Loucy (cell line): ENCODE measurements around the gene SFTPB.

ENCODE experiments used
- H2AFZ ChIP-seq: fragments of 200-600 bp; sonication (generic); 2 replicates; pipeline ENCODE4 v1.6.0; 2016; ENCODE audit warnings: antibody characterized with exemption, mild to moderate bottlenecking, low read length, moderate library complexity
- H3F3A ChIP-seq: fragments of 200-600 bp; 2 replicates; pipeline ENCODE4 v1.6.0; 2016; ENCODE audit warnings: antibody characterized with exemption, low read depth, mild to moderate bottlenecking
- H3K27me3 ChIP-seq: fragments of 200-600 bp; sonication (generic); 2 replicates; pipeline ENCODE4 v1.6.1; 2014; ENCODE audit warnings: low read length, mild to moderate bottlenecking; ENCODE audit not compliant: insufficient read depth, poor library complexity, severe bottlenecking
- H3K36me3 ChIP-seq: fragments of 200-600 bp; sonication (generic); 2 replicates; pipeline ENCODE4 v1.6.1; 2016; ENCODE audit warnings: low read length; ENCODE audit not compliant: insufficient read depth
- H3K4me1 ChIP-seq: fragments of 200-600 bp; sonication (generic); 2 replicates; pipeline ENCODE4 v1.5.1; 2014; ENCODE audit warnings: low read length, mild to moderate bottlenecking; ENCODE audit not compliant: insufficient read depth, poor library complexity, severe bottlenecking
- H3K4me2 ChIP-seq: fragments of 200-600 bp; sonication (generic); 2 replicates; pipeline ENCODE4 v1.6.0; 2014; ENCODE audit warnings: antibody characterized with exemption, low read length, low read depth, mild to moderate bottlenecking; ENCODE audit not compliant: poor library complexity, severe bottlenecking
- H3K4me3 ChIP-seq: fragments of 200-600 bp; sonication (generic); 2 replicates; pipeline ENCODE4 v1.5.1; 2014; ENCODE audit warnings: low read length, mild to moderate bottlenecking, mixed read lengths; ENCODE audit not compliant: poor library complexity, severe bottlenecking
- H3K79me2 ChIP-seq: fragments of 200-600 bp; sonication (generic); 2 replicates; pipeline ENCODE4 v1.6.1; 2014; ENCODE audit warnings: low read length; ENCODE audit not compliant: insufficient read depth
- H3K9ac ChIP-seq: fragments of 200-600 bp; sonication (generic); 2 replicates; pipeline ENCODE4 v1.6.0; 2014; ENCODE audit warnings: mild to moderate bottlenecking, low read depth, low read length, moderate library complexity; ENCODE audit not compliant: poor library complexity, severe bottlenecking
- H3K9me2 ChIP-seq: fragments of 200-600 bp; sonication (generic); replicated peaks from 2 replicates; pipeline ENCODE4 v1.6.1; 2016; ENCODE audit warnings: low read depth, low read length, mixed read lengths
- H3K9me3 ChIP-seq: fragments of 200-600 bp; sonication (generic); 2 replicates; pipeline ENCODE4 v1.6.1; 2014; ENCODE audit warnings: mild to moderate bottlenecking, antibody characterized with exemption, low read length, low read depth; ENCODE audit not compliant: insufficient read depth
- H4K20me1 ChIP-seq: fragments of 200-600 bp; sonication (generic); 2 replicates; pipeline ENCODE4 v1.6.0; 2014; ENCODE audit warnings: antibody characterized with exemption, low read length, mild to moderate bottlenecking; ENCODE audit not compliant: insufficient read depth, poor library complexity, severe bottlenecking
- CTCF ChIP-seq: fragments of 200-600 bp; sonication (generic); conservative IDR thresholded peaks from 2 replicates; pipeline ENCODE4 v1.5.1; 2014; ENCODE audit warnings: mild to moderate bottlenecking, antibody characterized with exemption, low read length
- EZH2phosphoT487 ChIP-seq: fragments of 200-600 bp; IDR thresholded peaks from 2 replicates; pipeline ENCODE4 v1.6.1; 2018; ENCODE audit warnings: antibody characterized with exemption, mild to moderate bottlenecking, moderate library complexity, borderline replicate concordance

Gene SFTPB

GRCh38 chr2:85712336-85712735 is 44.3 kb upstream of the SFTPB start:
- Histone ChIP-seq H3K9me2 (no peaks in the 10 kb centered on the region), H4K20me1 (no peaks in the 10 kb centered on the region), H3K4me2 (no peak overlapping the region), H3K4me3 (no peak overlapping the region), H3K36me3 (no peaks in the 10 kb centered on the region), H2AFZ (no peak overlapping the region), H3F3A (no peaks in the 10 kb centered on the region), H3K79me2 (no peaks in the 10 kb centered on the region), H3K9me3 (no peaks in the 10 kb centered on the region), H3K27me3 (no peaks in the 10 kb centered on the region), H3K9ac (no peak overlapping the region), H3K4me1 (no peaks in the 10 kb centered on the region)
- TF ChIP-seq EZH2phosphoT487 (no peak), CTCF (no peak)

- H3F3A ChIP-seq, result no peaks in the 10 kb centered on the region
- H3K4me1 ChIP-seq, result peaks cover 5% of the 10 kb centered on the region
- H2AFZ ChIP-seq, result no peak overlapping the region
- H3K79me2 ChIP-seq, result no peaks in the 10 kb centered on the region
- H3K27me3 ChIP-seq, result no peaks in the 10 kb centered on the region
- H3K4me2 ChIP-seq, result no peak overlapping the region
- no peaks in the 10 kb centered on the region for H3K9me3 ChIP-seq
- no peak overlapping the region for H3K9ac ChIP-seq
- no peaks in the 10 kb centered on the region for H3K36me3 ChIP-seq
- H4K20me1 ChIP-seq, result no peaks in the 10 kb centered on the region
- H3K9me2 ChIP-seq, result no peaks in the 10 kb centered on the region
- no peak overlapping the region for H3K4me3 ChIP-seq
- no peak for TF ChIP-seq EZH2phosphoT487
- TF ChIP-seq CTCF, result no peak
Observed at GRCh38 chr2:85711578-85712060, 43.6 kb upstream of the SFTPB start.

GRCh38 chr2:85710687-85711577 is 42.9 kb upstream of the SFTPB start:
- no peaks in the 10 kb centered on the region for H3F3A ChIP-seq
- TF ChIP-seq CTCF (no peak), EZH2phosphoT487 (no peak)
- H3K36me3 ChIP-seq, result no peaks in the 10 kb centered on the region
- H3K9ac ChIP-seq, result no peak overlapping the region
- H3K4me2 ChIP-seq, result no peak overlapping the region
- H3K4me3 ChIP-seq, result no peak overlapping the region
- H2AFZ ChIP-seq, result no peak overlapping the region
- H3K9me3 ChIP-seq, result no peaks in the 10 kb centered on the region
- peaks cover 8% of the 10 kb centered on the region for H3K4me1 ChIP-seq
- no peaks in the 10 kb centered on the region for H3K27me3 ChIP-seq
- H3K79me2 ChIP-seq, result no peaks in the 10 kb centered on the region
- no peaks in the 10 kb centered on the region for H4K20me1 ChIP-seq
- H3K9me2 ChIP-seq, result no peaks in the 10 kb centered on the region
